Activated T-cell treated with anti-CD3 and anti-CD28 coated beads, Interleukin-2, amount 50 U/mL, for 48 hours (primary cell): Measurements from ENCODE around the gene TCN1.

ENCODE experiments used
- DNase-seq, 2 experiments: peaks; one replicate each; pipeline ENCODE4 v3.0.0-alpha.2; 2020

The TCN1 gene

GRCh38 chr11:59807047-59807610 lies 59.2 kb downstream of the TCN1 start:
- no peak for DNase-seq

- DNase-seq, result no peak
These were observed 62.2 kb downstream of the TCN1 start for GRCh38 chr11:59804061-59804460.
